Breast epithelium (tissue), 4 donors: ENCODE data around the gene LGR5. TPM values are rescaled to one million over a fixed set of nuclear protein-coding genes. Genes with fewer than 3 reads are reported as not detected.

ENCODE experiments used
- DNase-seq, 2 donors: peaks; one replicate each; pipeline ENCODE4 v3.0.0-alpha.2; 2019; ENCODE audit warnings: low spot score in 2 of 2
- H3K27ac ChIP-seq, 2 donors: fragments of 200-600 bp; sonication (generic) in 1 of 2; one replicate each; pipeline ENCODE4 v1.5.1; 2016 to 2019; ENCODE audit warnings: mild to moderate bottlenecking in 1 of 2
- H3K27me3 ChIP-seq, 2 donors: fragments of 200-600 bp; sonication (generic) in 1 of 2; one replicate each; pipeline versions ENCODE4 v1.5.1 to v1.6.0; 2017 to 2019; ENCODE audit warnings: control low read depth in 1 of 2, mild to moderate bottlenecking in 1 of 2
- H3K36me3 ChIP-seq: fragments of 200-600 bp; one replicate; pipeline ENCODE4 v1.5.1; 2019
- H3K4me1 ChIP-seq, 2 donors: fragments of 200-600 bp; sonication (generic); one replicate each; pipeline ENCODE4 v1.5.1; 2016 to 2019; ENCODE audit warnings: control low read depth in 1 of 2
- H3K4me3 ChIP-seq, 3 donors: fragments of 200-600 bp; sonication (generic); 1 replicate in 2 of 3; 2 replicates in 1 of 3; pipeline ENCODE4 v1.5.1; 2016 to 2019; ENCODE audit warnings: mild to moderate bottlenecking in 3 of 3, moderate library complexity in 2 of 3
- H3K9me3 ChIP-seq, 2 donors: fragments of 200-600 bp; sonication (generic) in 1 of 2; one replicate each; pipeline ENCODE4 v1.5.1; 2016 to 2019; ENCODE audit warnings: control low read depth in 1 of 2
- POLR2A ChIP-seq: fragments of 450-650 bp; IDR thresholded peaks from one replicate; pipeline ENCODE4 v1.6.1; 2016; ENCODE audit warnings: antibody characterized with exemption, mild to moderate bottlenecking, moderate library complexity
- POLR2AphosphoS5 ChIP-seq, 3 donors: sonication (generic); formaldehyde crosslinking; IDR thresholded peaks; one replicate each; pipeline ENCODE4 v1.6.1; 2017; ENCODE audit warnings: antibody characterized with exemption in 3 of 3
- intact Hi-C: fragments of 100-400 bp; cut with DNase I; formaldehyde crosslinking; loops from one replicate; pipeline ENCODE4 v1.15.1; 2023; ENCODE audit warnings: low total_unique reads
- total RNA-seq, 3 donors: library from RNA; depleted of rRNA; stranded (reverse); fragments of >200 nt; gene quantifications; one replicate each; pipeline ENCODE4 v1.1.0, GENCODE V29; 2016
- TF ChIP-seq, protein P1 (sequence below), 3 donors: fragments of 450-650 bp; IDR thresholded peaks; one replicate each; pipeline ENCODE4 v1.5.1; 2016 to 2017; ENCODE audit warnings: antibody characterized with exemption in 3 of 3, mild to moderate bottlenecking in 3 of 3, moderate library complexity in 3 of 3

LGR5 gene
- total RNA-seq, 3 donors from 2014 or later: 0.15 to 0.80 (median 0.66) TPM

DNA sequence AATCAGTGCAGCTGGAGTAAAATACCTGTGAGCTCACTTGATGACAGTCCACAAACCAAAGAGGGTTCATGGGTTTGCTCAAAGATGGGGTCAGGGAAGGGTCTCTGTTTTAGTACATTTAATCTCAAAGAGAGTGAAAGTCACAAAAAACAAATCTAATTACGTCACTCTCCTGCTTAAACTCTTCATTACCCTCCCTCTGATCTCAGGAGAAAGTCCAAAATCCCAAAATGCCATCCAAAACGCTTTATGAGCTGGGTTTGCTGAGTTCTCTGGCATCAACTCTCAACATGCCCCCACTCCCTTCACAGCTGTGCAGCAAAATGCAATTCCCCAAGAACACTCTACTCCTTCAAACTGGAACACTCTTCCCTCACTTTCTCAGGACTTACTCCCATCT, 40.4 kb upstream of the LGR5 start:
- Histone ChIP-seq H3K27ac (no peak overlapping the region), H3K9me3 (no peaks in the 10 kb centered on the region), H3K4me1 (no peaks in the 10 kb centered on the region), H3K36me3 (no peaks in the 10 kb centered on the region), H3K27me3 (no peaks in the 10 kb centered on the region), H3K4me3 (no peak overlapping the region)
- intact Hi-C loops: no loop called here
- DNase-seq: no peak
- TF ChIP-seq POLR2AphosphoS5 (IDR thresholded peaks at IDR 0.05): no peak
- TF ChIP-seq POLR2A: no peak
- TF ChIP-seq, protein P1, sequence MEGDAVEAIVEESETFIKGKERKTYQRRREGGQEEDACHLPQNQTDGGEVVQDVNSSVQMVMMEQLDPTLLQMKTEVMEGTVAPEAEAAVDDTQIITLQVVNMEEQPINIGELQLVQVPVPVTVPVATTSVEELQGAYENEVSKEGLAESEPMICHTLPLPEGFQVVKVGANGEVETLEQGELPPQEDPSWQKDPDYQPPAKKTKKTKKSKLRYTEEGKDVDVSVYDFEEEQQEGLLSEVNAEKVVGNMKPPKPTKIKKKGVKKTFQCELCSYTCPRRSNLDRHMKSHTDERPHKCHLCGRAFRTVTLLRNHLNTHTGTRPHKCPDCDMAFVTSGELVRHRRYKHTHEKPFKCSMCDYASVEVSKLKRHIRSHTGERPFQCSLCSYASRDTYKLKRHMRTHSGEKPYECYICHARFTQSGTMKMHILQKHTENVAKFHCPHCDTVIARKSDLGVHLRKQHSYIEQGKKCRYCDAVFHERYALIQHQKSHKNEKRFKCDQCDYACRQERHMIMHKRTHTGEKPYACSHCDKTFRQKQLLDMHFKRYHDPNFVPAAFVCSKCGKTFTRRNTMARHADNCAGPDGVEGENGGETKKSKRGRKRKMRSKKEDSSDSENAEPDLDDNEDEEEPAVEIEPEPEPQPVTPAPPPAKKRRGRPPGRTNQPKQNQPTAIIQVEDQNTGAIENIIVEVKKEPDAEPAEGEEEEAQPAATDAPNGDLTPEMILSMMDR (IDR thresholded peaks at IDR 0.05): no peak

DNA sequence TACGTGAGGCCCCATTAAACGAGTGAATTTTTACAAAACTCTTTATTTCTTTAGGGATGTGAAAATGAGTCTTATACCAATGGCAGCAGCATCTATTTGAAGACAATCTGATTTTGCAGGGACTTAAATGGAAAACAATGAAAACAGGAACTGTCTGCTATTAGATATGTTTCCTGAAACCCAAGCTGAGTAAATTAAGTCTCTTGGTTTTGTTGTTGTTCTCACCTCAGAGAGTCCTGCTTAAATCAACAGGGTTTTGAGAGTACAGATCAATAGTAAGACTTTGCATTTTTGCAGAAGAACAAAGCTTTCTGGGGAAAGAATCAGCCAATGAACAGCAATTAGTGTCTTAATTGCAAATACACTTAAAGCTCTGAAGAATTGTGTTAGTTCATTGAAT, 39.1 kb upstream of the LGR5 start:
- intact Hi-C loops: loop anchor here (5.0 kb wide), 1 partner anchor 288 kb away; no protein-coding TSS in a partner anchor
- Histone ChIP-seq H3K4me1 (no peaks in the 10 kb centered on the region), H3K27me3 (no peaks in the 10 kb centered on the region), H3K4me3 (no peak overlapping the region), H3K36me3 (no peaks in the 10 kb centered on the region), H3K9me3 (peaks cover 0 to 5% of the 10 kb centered on the region in 2 donors), H3K27ac (no peak overlapping the region)
- DNase-seq: no peak
- TF ChIP-seq POLR2A: no peak
- TF ChIP-seq, protein P1 (IDR thresholded peaks at IDR 0.05): no peak
- no peak for TF ChIP-seq POLR2AphosphoS5 (IDR thresholded peaks at IDR 0.05)

DNA sequence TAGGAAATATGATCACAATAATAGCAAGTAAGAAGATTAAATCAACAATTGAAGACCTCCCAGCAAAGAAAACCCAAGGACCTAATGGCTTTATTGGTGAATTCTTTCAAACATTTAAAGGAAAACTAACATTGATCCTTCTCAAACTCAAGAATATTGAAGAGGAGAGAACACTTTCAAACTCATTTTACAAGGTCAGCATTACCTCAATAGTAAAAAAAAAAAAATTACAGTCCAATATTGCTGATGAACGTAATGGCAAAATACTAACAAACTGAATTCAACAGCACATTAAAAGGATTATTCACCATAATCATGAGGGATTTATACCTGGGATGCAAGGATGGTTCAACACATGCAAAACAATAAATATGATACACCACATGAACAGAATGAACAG, 33.7 kb upstream of the LGR5 start:
- TF ChIP-seq, protein P1 (IDR thresholded peaks at IDR 0.05): no peak
- TF ChIP-seq POLR2AphosphoS5 (IDR thresholded peaks at IDR 0.05) (no peak), POLR2A (no peak)
- DNase-seq: no peak
- H3K4me1 ChIP-seq: no peaks in the 10 kb centered on the region
- H3K27me3 ChIP-seq: no peaks in the 10 kb centered on the region
- peaks cover 3 to 17% of the 10 kb centered on the region in 2 donors for H3K9me3 ChIP-seq
- intact Hi-C loops: no loop called here
- H3K36me3 ChIP-seq: no peaks in the 10 kb centered on the region
- no peak overlapping the region for H3K27ac ChIP-seq
- no peak overlapping the region for H3K4me3 ChIP-seq

DNA sequence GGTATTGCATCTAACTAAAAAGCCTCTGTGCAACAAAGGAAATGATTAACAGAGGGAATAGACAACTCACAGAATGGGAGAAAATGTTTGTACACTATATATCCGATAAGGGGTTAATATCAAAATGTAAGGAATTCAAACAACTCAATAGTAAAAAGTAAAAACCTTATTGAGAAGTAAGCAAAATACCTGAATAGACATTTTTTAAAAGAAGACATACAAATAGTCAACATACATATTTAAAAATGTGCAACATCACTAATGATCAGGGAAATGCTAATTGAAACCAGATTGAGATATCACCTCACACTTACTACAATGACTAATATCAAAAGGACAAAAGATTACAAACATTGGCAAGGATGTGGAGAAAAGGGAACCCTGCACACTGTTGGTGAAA, 31.9 kb upstream of the LGR5 start:
- Histone ChIP-seq H3K27ac (no peak overlapping the region), H3K36me3 (no peaks in the 10 kb centered on the region), H3K27me3 (no peaks in the 10 kb centered on the region), H3K4me1 (no peaks in the 10 kb centered on the region), H3K9me3 (peaks cover 3 to 17% of the 10 kb centered on the region in 2 donors), H3K4me3 (no peak overlapping the region)
- TF ChIP-seq POLR2AphosphoS5 (IDR thresholded peaks at IDR 0.05) (no peak), POLR2A (no peak)
- no peak for DNase-seq
- intact Hi-C loops: no loop called here

DNA sequence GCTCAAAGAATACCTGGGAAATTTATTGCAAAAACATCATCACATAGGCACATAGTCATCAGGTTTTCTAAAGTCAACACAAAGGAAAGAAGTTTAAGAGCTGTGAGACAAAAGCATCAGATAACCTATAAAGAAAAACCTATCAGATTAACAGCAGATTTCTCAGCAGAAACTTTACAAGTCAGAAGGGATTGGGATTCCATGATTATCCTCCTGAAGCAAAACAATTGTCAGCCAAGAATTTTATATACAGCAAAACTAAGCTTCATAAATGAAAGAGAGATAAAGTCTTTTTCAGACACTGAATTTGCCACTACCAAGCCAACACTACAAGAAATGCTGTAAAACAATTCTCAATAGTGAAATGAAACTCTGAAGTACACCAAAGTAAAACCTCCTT, 28.8 kb upstream of the LGR5 start:
- DNase-seq: no peak
- peaks cover 3 to 12% of the 10 kb centered on the region in 2 donors for H3K9me3 ChIP-seq
- TF ChIP-seq POLR2AphosphoS5 (IDR thresholded peaks at IDR 0.05) (no peak), POLR2A (no peak)
- TF ChIP-seq, protein P1 (IDR thresholded peaks at IDR 0.05): no peak
- no peaks in the 10 kb centered on the region for H3K27me3 ChIP-seq
- intact Hi-C loops: no loop called here
- H3K36me3 ChIP-seq: no peaks in the 10 kb centered on the region
- no peak overlapping the region for H3K4me3 ChIP-seq
- no peak overlapping the region for H3K27ac ChIP-seq
- no peaks in the 10 kb centered on the region for H3K4me1 ChIP-seq

DNA sequence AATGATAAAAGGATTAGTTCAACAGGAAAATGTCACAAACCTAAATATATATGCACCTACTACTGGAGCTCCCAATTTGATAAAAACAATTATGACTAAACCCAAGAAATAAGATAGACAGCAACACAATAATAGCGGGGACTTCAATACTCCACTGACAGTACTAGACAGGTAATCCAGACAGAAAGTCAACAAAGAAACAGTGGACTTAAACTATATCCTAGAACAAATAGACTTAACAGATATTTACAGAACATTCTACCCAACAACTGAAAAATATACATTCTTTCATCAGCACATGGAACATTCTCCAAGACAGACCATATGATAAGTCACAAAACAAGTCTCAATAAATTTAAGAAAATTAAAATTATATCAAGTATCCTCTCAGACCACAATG, 28.0 kb upstream of the LGR5 start:
- no peak overlapping the region for H3K27ac ChIP-seq
- peaks cover 3 to 12% of the 10 kb centered on the region in 2 donors for H3K9me3 ChIP-seq
- TF ChIP-seq, protein P1 (IDR thresholded peaks at IDR 0.05): no peak
- TF ChIP-seq POLR2A (no peak), POLR2AphosphoS5 (IDR thresholded peaks at IDR 0.05) (no peak)
- no peak overlapping the region for H3K4me3 ChIP-seq
- no peaks in the 10 kb centered on the region for H3K4me1 ChIP-seq
- H3K36me3 ChIP-seq: no peaks in the 10 kb centered on the region
- no peaks in the 10 kb centered on the region for H3K27me3 ChIP-seq
- no peak for DNase-seq
- intact Hi-C loops: no loop called here
